A549 treated with GW870086 at 1 μM for 4 hours (cell line): ENCODE results near the gene QSOX2. TPM values are rescaled to one million over a fixed set of nuclear protein-coding genes. Genes with fewer than 3 reads are reported as not detected.

Source experiments
- total RNA-seq: library from RNA; stranded (reverse); fragments of 200-300 nt; extraction: Qiagen RNA extraction; gene quantifications from 5 replicates; pipeline ENCODE4 v1.2.3, GENCODE V29; 2022; ENCODE audit warnings: low read depth

QSOX2 gene
- 24.5 to 28.7 TPM (median 27.0 TPM) in 5 replicates for total RNA-seq

GRCh38 chr9:136245219-136246150 is at the start of gene QSOX2:
Gene QSOX2 (minus strand): TSS chr9:136245812. CDS start chr9:136245803, 9 bp downstream.

GRCh38 chr9:136204838-136205706 is 40.5 kb downstream of the QSOX2 start, which contains the start of gene LHX3:
Gene LHX3 (minus strand): TSS chr9:136205128. CDS start chr9:136205012, 116 bp downstream.

Other genes with a start within 250 kb of the QSOX2 start
- gene NACC2, start 150.5 kb downstream of the QSOX2 start, total RNA-seq, result 27.5 to 38.0 TPM (median 35.5 TPM) in 5 replicates
- gene TMEM250, start 126.9 kb downstream of the QSOX2 start, total RNA-seq, result 32.2 to 44.1 TPM (median 43.5 TPM) in 5 replicates
- gene LHX3, start 40.7 kb downstream of the QSOX2 start, total RNA-seq, result 0.07 to 0.13 TPM (median 0.08 TPM) in 4 of 5 replicates, not detected in the other
- gene CCDC187, start 58.3 kb upstream of the QSOX2 start, total RNA-seq, result 0.01 TPM in 2 of 5 replicates, not detected in the others
- 8.8 to 14.0 TPM (median 12.7 TPM) in 5 replicates for gene GPSM1, start 81.7 kb upstream of the QSOX2 start, total RNA-seq
- gene DNLZ, start 117.9 kb upstream of the QSOX2 start, total RNA-seq, result 28.1 to 45.8 TPM (median 35.7 TPM) in 5 replicates
- 0.82 to 1.9 TPM (median 1.2 TPM) in 5 replicates for gene CARD9, start 127.9 kb upstream of the QSOX2 start, total RNA-seq
- 10.3 to 13.0 TPM (median 12.7 TPM) in 5 replicates for gene SNAPC4, start 154.4 kb upstream of the QSOX2 start, total RNA-seq
- gene ENTR1, start 164.8 kb upstream of the QSOX2 start, total RNA-seq, result 55.9 to 75.2 TPM (median 71.3 TPM) in 5 replicates
- 78.0 to 93.9 TPM (median 85.1 TPM) in 5 replicates for gene PMPCA, start 164.8 kb upstream of the QSOX2 start, total RNA-seq
- 14.2 to 20.7 TPM (median 19.7 TPM) in 5 replicates for gene INPP5E, start 194.0 kb upstream of the QSOX2 start, total RNA-seq
- 49.6 to 61.9 TPM (median 60.6 TPM) in 5 replicates for gene SEC16A, start 237.2 kb upstream of the QSOX2 start, total RNA-seq